ENCODE measurements around the gene C2orf78. TPM values are rescaled to one million over a fixed set of nuclear protein-coding genes. Genes with fewer than 3 reads are reported as not detected.

C2orf78 gene
- total RNA-seq, 1 donor from 2014 or later = not detected

GRCh38 chr2:73811878-73812277, 27.9 kb downstream of the C2orf78 start:
- TF ChIP-seq CTCF (IDR thresholded peaks at IDR 0.05; ENCODE audit: insufficient read depth, low read length, poor library complexity, severe bottlenecking) = no peak
- Histone ChIP-seq H3K4me3 (ENCODE audit: low read depth, low read length) (no peak overlapping the region), H3K27me3 (ENCODE audit: control insufficient read depth, insufficient read depth, low read length) (no peaks in the 10 kb centered on the region), H3K36me3 (ENCODE audit: control insufficient read depth, insufficient read depth, low read length) (no peaks in the 10 kb centered on the region)
- no peak for DNase-seq (ENCODE audit: low read depth)

GRCh38 chr2:73812635-73813034, 28.7 kb downstream of the C2orf78 start:
- Histone ChIP-seq H3K4me3 (ENCODE audit: low read depth, low read length) (no peak overlapping the region), H3K27me3 (ENCODE audit: control insufficient read depth, insufficient read depth, low read length) (no peaks in the 10 kb centered on the region), H3K36me3 (ENCODE audit: control insufficient read depth, insufficient read depth, low read length) (no peaks in the 10 kb centered on the region)
- no peak for DNase-seq (ENCODE audit: low read depth)
- TF ChIP-seq CTCF (IDR thresholded peaks at IDR 0.05; ENCODE audit: insufficient read depth, low read length, poor library complexity, severe bottlenecking) = no peak

GRCh38 chr2:73818296-73818695, 34.3 kb downstream of the C2orf78 start:
- TF ChIP-seq CTCF (IDR thresholded peaks at IDR 0.05; ENCODE audit: insufficient read depth, low read length, poor library complexity, severe bottlenecking) = no peak
- H3K36me3 ChIP-seq (ENCODE audit: control insufficient read depth, insufficient read depth, low read length) = no peaks in the 10 kb centered on the region
- H3K27me3 ChIP-seq (ENCODE audit: control insufficient read depth, insufficient read depth, low read length) = no peaks in the 10 kb centered on the region
- H3K4me3 ChIP-seq (ENCODE audit: low read depth, low read length) = no peak overlapping the region
- no peak for DNase-seq (ENCODE audit: low read depth)

- Histone ChIP-seq H3K4me3 (ENCODE audit: low read depth, low read length) (no peak overlapping the region), H3K27me3 (ENCODE audit: control insufficient read depth, insufficient read depth, low read length) (no peaks in the 10 kb centered on the region), H3K36me3 (ENCODE audit: control insufficient read depth, insufficient read depth, low read length) (no peaks in the 10 kb centered on the region)
- no peak for TF ChIP-seq CTCF (IDR thresholded peaks at IDR 0.05; ENCODE audit: insufficient read depth, low read length, poor library complexity, severe bottlenecking)
- no peak for DNase-seq (ENCODE audit: low read depth)
These were observed 37.2 kb downstream of the C2orf78 start for GRCh38 chr2:73821227-73821626.

GRCh38 chr2:73821669-73822068, 37.7 kb downstream of the C2orf78 start:
- H3K36me3 ChIP-seq (ENCODE audit: control insufficient read depth, insufficient read depth, low read length) = no peaks in the 10 kb centered on the region
- no peak overlapping the region for H3K4me3 ChIP-seq (ENCODE audit: low read depth, low read length)
- no peak for TF ChIP-seq CTCF (IDR thresholded peaks at IDR 0.05; ENCODE audit: insufficient read depth, low read length, poor library complexity, severe bottlenecking)
- no peak for DNase-seq (ENCODE audit: low read depth)
- no peaks in the 10 kb centered on the region for H3K27me3 ChIP-seq (ENCODE audit: control insufficient read depth, insufficient read depth, low read length)

- DNase-seq (ENCODE audit: low read depth) = no peak
- Histone ChIP-seq H3K27me3 (ENCODE audit: control insufficient read depth, insufficient read depth, low read length) (no peaks in the 10 kb centered on the region), H3K4me3 (ENCODE audit: low read depth, low read length) (no peak overlapping the region), H3K36me3 (ENCODE audit: control insufficient read depth, insufficient read depth, low read length) (no peaks in the 10 kb centered on the region)
- TF ChIP-seq CTCF (IDR thresholded peaks at IDR 0.05; ENCODE audit: insufficient read depth, low read length, poor library complexity, severe bottlenecking) = no peak
These were observed 38.3 kb downstream of the C2orf78 start for GRCh38 chr2:73822276-73822675.

All from kidney epithelial cell (primary cell).